GM23338 (cell line): ENCODE data around the gene B3GNT9. TPM values are rescaled to one million over a fixed set of nuclear protein-coding genes. Genes with fewer than 3 reads are reported as not detected.

Source experiments
- ATAC-seq: fragments of 200-7000 bp; cut with Tn5 transposase; 3 replicates; pipeline ENCODE4 v1.9.1; 2020
- DNase-seq: peaks from one replicate; pipeline ENCODE4 v3.0.0-alpha.2; 2015; ENCODE audit warnings: low spot score
- H2AFZ ChIP-seq: fragments of 200-600 bp; sonication (generic); 2 replicates; pipeline ENCODE4 v1.8.0; 2016; ENCODE audit warnings: antibody characterized with exemption, mild to moderate bottlenecking, moderate library complexity
- H3F3A ChIP-seq: fragments of 200-600 bp; sonication (generic); replicated peaks from 2 replicates; pipeline ENCODE4 v1.8.0; 2017; ENCODE audit warnings: antibody characterized with exemption, mixed run types, low read depth
- H3K27ac ChIP-seq: fragments of 200-600 bp; sonication (generic); 2 replicates; pipeline ENCODE4 v1.6.1; 2016; ENCODE audit warnings: low read depth
- H3K27me3 ChIP-seq: fragments of 200-600 bp; sonication (generic); 2 replicates; pipeline ENCODE4 v1.8.0; 2016; ENCODE audit warnings: mild to moderate bottlenecking, mixed run types, moderate library complexity; ENCODE audit not compliant: insufficient read depth
- H3K36me3 ChIP-seq: fragments of 200-600 bp; sonication (generic); 2 replicates; pipeline ENCODE4 v1.8.0; 2016; ENCODE audit warnings: mild to moderate bottlenecking; ENCODE audit not compliant: insufficient read depth
- H3K4me1 ChIP-seq: fragments of 200-600 bp; sonication (generic); 2 replicates; pipeline ENCODE4 v1.8.0; 2016; ENCODE audit warnings: mild to moderate bottlenecking, moderate library complexity; ENCODE audit not compliant: insufficient read depth
- H3K4me2 ChIP-seq: fragments of 200-600 bp; sonication (generic); 2 replicates; pipeline ENCODE4 v1.7.1; 2017; ENCODE audit warnings: mixed run types
- H3K4me3 ChIP-seq: fragments of 200-600 bp; sonication (generic); 2 replicates; pipeline ENCODE4 v1.6.1; 2016; ENCODE audit warnings: mixed run types
- H3K79me2 ChIP-seq: fragments of 200-600 bp; sonication (generic); replicated peaks from 2 replicates; pipeline ENCODE4 v1.8.0; 2017; ENCODE audit warnings: mild to moderate bottlenecking; ENCODE audit not compliant: insufficient read depth
- H3K9me2 ChIP-seq: fragments of 200-600 bp; sonication (generic); 2 replicates; pipeline ENCODE4 v1.8.0; 2017; ENCODE audit not compliant: insufficient read depth
- H4K20me1 ChIP-seq: fragments of 200-600 bp; sonication (generic); replicated peaks from 2 replicates; pipeline ENCODE4 v1.8.0; 2017; ENCODE audit warnings: mild to moderate bottlenecking; ENCODE audit not compliant: insufficient read depth
- H3K27ac Mint-ChIP-seq: 2 replicates; pipeline ENCODE4 v1.8.0; 2020; ENCODE audit warnings: inconsistent platforms, mild to moderate bottlenecking, moderate library complexity, mixed read lengths
- H3K27me3 Mint-ChIP-seq: 3 replicates; pipeline ENCODE4 v1.8.0; 2022; ENCODE audit warnings: low read depth, mild to moderate bottlenecking, moderate library complexity, mixed read lengths, inconsistent platforms; ENCODE audit not compliant: insufficient read depth, poor library complexity
- H3K36me3 Mint-ChIP-seq: 3 replicates; pipeline ENCODE4 v1.8.0; 2021; ENCODE audit warnings: low read depth, mild to moderate bottlenecking, inconsistent platforms, moderate library complexity, mixed read lengths
- H3K4me1 Mint-ChIP-seq: 3 replicates; pipeline ENCODE4 v1.8.0; 2020; ENCODE audit warnings: mild to moderate bottlenecking, inconsistent platforms, mixed read lengths
- H3K4me3 Mint-ChIP-seq: 3 replicates; pipeline ENCODE4 v1.8.0; 2021; ENCODE audit warnings: moderate library complexity, mild to moderate bottlenecking, inconsistent platforms, mixed read lengths
- H3K9me3 Mint-ChIP-seq: 3 replicates; pipeline ENCODE4 v1.8.0; 2020; ENCODE audit warnings: moderate library complexity, mild to moderate bottlenecking, inconsistent platforms, mixed read lengths
- EZH2phosphoT487 ChIP-seq: fragments of 200-600 bp; sonication (generic); IDR thresholded peaks from one replicate; pipeline ENCODE4 v1.8.1; 2018; ENCODE audit warnings: antibody characterized with exemption; ENCODE audit not compliant: unreplicated experiment
- NANOG ChIP-seq: IDR thresholded peaks from 2 replicates; pipeline ENCODE4 v1.6.1; 2016; ENCODE audit warnings: antibody characterized with exemption, borderline replicate concordance
- STAT1 ChIP-seq: IDR thresholded peaks from one replicate; pipeline ENCODE4 v1.6.1; 2016; ENCODE audit warnings: antibody characterized with exemption; ENCODE audit not compliant: unreplicated experiment
- ZNF114 ChIP-seq: fragments of 250-450 bp; sonication (Bioruptor Pico); IDR thresholded peaks from 2 replicates; pipeline ENCODE4 v1.5.0; 2020; ENCODE audit warnings: mild to moderate bottlenecking, moderate library complexity
- ZNF331 ChIP-seq: fragments of 250-450 bp; sonication (Bioruptor Pico); IDR thresholded peaks from 2 replicates; pipeline ENCODE4 v1.5.0; 2020; ENCODE audit warnings: low read depth, mild to moderate bottlenecking, moderate library complexity
- polyA plus RNA-seq: library from polyadenylated mRNA; unstranded; fragments of >200 nt; fragmentation: Nextera tagmentation; extraction: Ambion mirVana; gene quantifications from 2 replicates; pipeline ENCODE4 v1.2.1, GENCODE V29; 2016
- total RNA-seq: library from RNA; depleted of rRNA; stranded (reverse); fragments of >200 nt; shearing (Covaris generic); gene quantifications from 2 replicates; pipeline ENCODE4 v1.2.3, GENCODE V29; 2014
- TF ChIP-seq, protein P1 (sequence below): fragments of 250-450 bp; sonication (Bioruptor Pico); IDR thresholded peaks from 2 replicates; pipeline ENCODE4 v1.5.0; 2020; ENCODE audit warnings: mild to moderate bottlenecking, moderate library complexity
- TF ChIP-seq, protein P2 (sequence below), 2 experiments: fragments of 200-600 bp in 1 of 2; sonication (generic) in 1 of 2; conservative IDR thresholded peaks; 2 replicates each; pipeline versions ENCODE4 v1.5.1 to v1.6.1; 2016 to 2017; ENCODE audit warnings: antibody characterized with exemption in 2 of 2, low read depth in 2 of 2, mild to moderate bottlenecking in 2 of 2, moderate library complexity in 1 of 2
- TF ChIP-seq, protein P3 (sequence below): IDR thresholded peaks from 2 replicates; pipeline ENCODE4 v1.6.1; 2016; ENCODE audit warnings: antibody characterized with exemption

The B3GNT9 gene
- total and polyA plus RNA-seq, 2 experiments from 2014 or later: 0.99 to 7.0 TPM

DNA sequence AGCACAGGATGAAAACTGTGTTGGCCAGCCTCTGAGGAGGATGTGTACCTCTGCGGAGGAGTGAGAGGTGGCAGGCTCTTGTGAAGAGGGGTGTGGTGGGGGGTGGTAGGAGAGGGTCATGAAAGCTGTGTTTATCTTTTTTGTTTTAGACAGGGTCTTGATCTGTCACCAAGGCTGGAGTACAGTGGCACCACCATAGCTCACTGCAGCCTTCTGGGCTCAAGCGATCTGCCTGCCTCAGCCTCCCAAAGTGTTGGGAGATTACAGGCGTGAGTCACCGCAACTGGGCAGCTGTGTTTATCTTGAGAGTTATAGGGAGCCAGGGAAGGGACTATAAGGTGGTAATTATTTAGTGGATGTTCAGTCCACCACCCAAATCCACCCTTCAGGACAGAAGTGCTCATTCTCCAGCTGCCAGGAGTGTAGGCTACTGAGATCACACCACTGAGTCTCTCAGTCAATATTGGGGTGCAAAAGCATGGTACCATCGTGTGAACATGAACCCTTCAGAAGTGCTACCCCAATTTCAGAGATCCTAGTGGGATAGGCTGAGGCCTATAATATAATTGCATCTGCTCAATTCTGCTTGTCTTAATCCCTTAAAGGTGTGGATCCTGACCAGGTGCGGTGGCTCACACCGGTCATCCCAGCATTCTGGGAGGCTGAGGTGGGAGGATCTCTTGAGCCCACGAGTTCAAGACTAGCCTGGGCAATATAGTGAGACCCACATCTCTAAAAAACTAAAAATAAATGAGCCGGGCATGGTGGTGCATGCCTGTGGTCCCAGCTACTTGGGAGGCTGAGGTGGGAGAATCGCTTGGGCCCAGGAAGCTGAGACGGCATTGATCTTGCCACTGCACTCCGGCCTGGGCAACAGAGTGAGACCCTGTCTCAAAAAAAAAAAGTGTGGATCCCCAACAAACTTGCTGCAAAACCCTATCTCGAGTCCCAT lies 39.9 kb upstream of the B3GNT9 start (continued):
- TF ChIP-seq, protein P1, sequence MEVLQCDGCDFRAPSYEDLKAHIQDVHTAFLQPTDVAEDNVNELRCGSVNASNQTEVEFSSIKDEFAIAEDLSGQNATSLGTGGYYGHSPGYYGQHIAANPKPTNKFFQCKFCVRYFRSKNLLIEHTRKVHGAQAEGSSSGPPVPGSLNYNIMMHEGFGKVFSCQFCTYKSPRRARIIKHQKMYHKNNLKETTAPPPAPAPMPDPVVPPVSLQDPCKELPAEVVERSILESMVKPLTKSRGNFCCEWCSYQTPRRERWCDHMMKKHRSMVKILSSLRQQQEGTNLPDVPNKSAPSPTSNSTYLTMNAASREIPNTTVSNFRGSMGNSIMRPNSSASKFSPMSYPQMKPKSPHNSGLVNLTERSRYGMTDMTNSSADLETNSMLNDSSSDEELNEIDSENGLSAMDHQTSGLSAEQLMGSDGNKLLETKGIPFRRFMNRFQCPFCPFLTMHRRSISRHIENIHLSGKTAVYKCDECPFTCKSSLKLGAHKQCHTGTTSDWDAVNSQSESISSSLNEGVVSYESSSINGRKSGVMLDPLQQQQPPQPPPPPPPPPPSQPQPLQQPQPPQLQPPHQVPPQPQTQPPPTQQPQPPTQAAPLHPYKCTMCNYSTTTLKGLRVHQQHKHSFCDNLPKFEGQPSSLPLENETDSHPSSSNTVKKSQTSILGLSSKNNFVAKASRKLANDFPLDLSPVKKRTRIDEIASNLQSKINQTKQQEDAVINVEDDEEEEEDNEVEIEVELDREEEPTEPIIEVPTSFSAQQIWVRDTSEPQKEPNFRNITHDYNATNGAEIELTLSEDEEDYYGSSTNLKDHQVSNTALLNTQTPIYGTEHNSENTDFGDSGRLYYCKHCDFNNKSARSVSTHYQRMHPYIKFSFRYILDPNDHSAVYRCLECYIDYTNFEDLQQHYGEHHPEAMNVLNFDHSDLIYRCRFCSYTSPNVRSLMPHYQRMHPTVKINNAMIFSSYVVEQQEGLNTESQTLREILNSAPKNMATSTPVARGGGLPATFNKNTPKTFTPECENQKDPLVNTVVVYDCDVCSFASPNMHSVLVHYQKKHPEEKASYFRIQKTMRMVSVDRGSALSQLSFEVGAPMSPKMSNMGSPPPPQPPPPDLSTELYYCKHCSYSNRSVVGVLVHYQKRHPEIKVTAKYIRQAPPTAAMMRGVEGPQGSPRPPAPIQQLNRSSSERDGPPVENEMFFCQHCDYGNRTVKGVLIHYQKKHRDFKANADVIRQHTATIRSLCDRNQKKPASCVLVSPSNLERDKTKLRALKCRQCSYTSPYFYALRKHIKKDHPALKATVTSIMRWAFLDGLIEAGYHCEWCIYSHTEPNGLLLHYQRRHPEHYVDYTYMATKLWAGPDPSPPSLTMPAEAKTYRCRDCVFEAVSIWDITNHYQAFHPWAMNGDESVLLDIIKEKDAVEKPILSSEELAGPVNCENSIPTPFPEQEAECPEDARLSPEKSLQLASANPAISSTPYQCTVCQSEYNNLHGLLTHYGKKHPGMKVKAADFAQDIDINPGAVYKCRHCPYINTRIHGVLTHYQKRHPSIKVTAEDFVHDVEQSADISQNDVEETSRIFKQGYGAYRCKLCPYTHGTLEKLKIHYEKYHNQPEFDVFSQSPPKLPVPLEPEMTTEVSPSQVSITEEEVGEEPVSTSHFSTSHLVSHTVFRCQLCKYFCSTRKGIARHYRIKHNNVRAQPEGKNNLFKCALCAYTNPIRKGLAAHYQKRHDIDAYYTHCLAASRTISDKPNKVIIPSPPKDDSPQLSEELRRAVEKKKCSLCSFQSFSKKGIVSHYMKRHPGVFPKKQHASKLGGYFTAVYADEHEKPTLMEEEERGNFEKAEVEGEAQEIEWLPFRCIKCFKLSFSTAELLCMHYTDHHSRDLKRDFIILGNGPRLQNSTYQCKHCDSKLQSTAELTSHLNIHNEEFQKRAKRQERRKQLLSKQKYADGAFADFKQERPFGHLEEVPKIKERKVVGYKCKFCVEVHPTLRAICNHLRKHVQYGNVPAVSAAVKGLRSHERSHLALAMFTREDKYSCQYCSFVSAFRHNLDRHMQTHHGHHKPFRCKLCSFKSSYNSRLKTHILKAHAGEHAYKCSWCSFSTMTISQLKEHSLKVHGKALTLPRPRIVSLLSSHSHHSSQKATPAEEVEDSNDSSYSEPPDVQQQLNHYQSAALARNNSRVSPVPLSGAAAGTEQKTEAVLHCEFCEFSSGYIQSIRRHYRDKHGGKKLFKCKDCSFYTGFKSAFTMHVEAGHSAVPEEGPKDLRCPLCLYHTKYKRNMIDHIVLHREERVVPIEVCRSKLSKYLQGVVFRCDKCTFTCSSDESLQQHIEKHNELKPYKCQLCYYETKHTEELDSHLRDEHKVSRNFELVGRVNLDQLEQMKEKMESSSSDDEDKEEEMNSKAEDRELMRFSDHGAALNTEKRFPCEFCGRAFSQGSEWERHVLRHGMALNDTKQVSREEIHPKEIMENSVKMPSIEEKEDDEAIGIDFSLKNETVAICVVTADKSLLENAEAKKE (CRISPR knock-in tag): no peak

DNA sequence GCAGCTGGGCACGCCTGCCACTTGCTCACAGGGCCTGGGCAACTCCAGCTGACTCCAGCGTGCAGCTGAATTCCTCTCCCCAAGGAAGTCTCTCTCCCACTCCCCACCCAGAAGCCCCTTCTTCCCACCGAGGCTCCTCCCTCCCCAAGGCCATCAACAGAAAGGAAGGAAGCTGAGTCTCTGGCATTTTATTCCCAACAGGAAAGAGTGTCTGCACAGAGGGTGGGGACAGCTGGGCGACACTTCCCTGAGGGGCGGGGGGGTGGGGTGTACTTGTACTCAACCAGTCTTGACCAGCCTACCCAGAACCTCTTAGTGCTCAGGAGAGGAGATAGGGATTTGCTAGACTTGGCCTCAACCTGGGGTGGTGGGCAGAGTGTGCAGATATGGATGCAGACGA lies 39.2 kb upstream of the B3GNT9 start, which contains the start of gene EXOC3L1:
Gene EXOC3L1, minus strand, starts transcription at position 96 of the 400 bp plus-strand sequence. CDS start 460 bp downstream, outside the sequence.
- Histone ChIP-seq H3K27me3 (peaks cover 17% of the 10 kb centered on the region), H2AFZ (no peak within 1 kb of the TSS), H3K27ac (no peak within 1 kb of the TSS), H3K4me3 (no peak within 1 kb of the TSS), H3F3A (0 out of 2 replicates have a peak, but pooled peaks cover 6% of the 10 kb centered on the region), H3K79me2 (peaks cover 21% of the 10 kb centered on the region), H3K9me2 (no peaks in the 10 kb centered on the region), H3K36me3 (0 out of 2 replicates have a peak, but pooled peaks cover 2% of the 10 kb centered on the region), H3K4me2 (no peak within 1 kb of the TSS), H4K20me1 (peaks cover 15% of the 10 kb centered on the region), H3K4me1 (peaks cover 13% of the 10 kb centered on the region; the same call in 1 of the 2 replicates)
- peak within 1 kb of the TSS; percentile 58; the same call in 2 of the 3 replicates for H3K4me3 Mint-ChIP-seq
- ATAC-seq (no peak), DNase-seq (peak; percentile 42)
- peaks cover 33% of the 10 kb centered on the region for H3K4me1 Mint-ChIP-seq
- no peaks in the 10 kb centered on the region; the same call in 2 of the 3 replicates for H3K9me3 Mint-ChIP-seq
- no peak within 1 kb of the TSS; the same call in 1 of the 2 replicates for H3K27ac Mint-ChIP-seq
- peaks cover 18% of the 10 kb centered on the region for H3K36me3 Mint-ChIP-seq
- peaks cover 24% of the 10 kb centered on the region for H3K27me3 Mint-ChIP-seq
- TF ChIP-seq ZNF331 (CRISPR knock-in tag) (no peak), NANOG (no peak), STAT1 (no peak), ZNF114 (no peak), EZH2phosphoT487 (no peak)
- TF ChIP-seq, protein P2, sequence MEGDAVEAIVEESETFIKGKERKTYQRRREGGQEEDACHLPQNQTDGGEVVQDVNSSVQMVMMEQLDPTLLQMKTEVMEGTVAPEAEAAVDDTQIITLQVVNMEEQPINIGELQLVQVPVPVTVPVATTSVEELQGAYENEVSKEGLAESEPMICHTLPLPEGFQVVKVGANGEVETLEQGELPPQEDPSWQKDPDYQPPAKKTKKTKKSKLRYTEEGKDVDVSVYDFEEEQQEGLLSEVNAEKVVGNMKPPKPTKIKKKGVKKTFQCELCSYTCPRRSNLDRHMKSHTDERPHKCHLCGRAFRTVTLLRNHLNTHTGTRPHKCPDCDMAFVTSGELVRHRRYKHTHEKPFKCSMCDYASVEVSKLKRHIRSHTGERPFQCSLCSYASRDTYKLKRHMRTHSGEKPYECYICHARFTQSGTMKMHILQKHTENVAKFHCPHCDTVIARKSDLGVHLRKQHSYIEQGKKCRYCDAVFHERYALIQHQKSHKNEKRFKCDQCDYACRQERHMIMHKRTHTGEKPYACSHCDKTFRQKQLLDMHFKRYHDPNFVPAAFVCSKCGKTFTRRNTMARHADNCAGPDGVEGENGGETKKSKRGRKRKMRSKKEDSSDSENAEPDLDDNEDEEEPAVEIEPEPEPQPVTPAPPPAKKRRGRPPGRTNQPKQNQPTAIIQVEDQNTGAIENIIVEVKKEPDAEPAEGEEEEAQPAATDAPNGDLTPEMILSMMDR (conservative IDR thresholded peaks at IDR 0.05; ENCODE audit: low read depth in 2 of 2): no peak
- TF ChIP-seq, protein P3, sequence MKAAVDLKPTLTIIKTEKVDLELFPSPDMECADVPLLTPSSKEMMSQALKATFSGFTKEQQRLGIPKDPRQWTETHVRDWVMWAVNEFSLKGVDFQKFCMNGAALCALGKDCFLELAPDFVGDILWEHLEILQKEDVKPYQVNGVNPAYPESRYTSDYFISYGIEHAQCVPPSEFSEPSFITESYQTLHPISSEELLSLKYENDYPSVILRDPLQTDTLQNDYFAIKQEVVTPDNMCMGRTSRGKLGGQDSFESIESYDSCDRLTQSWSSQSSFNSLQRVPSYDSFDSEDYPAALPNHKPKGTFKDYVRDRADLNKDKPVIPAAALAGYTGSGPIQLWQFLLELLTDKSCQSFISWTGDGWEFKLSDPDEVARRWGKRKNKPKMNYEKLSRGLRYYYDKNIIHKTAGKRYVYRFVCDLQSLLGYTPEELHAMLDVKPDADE: no peak
